ENCODE data around the gene CDK17.

CDK17 gene

GRCh38 chr12:96361074-96361473, 39.2 kb downstream of the CDK17 start:
- no peak overlapping the region for H3K4me3 ChIP-seq (ENCODE audit: low read depth, low read length)
- no peak for DNase-seq (ENCODE audit: low read depth)
- in situ Hi-C loops (cut with HindIII; ENCODE audit: low sequenced_read_pairs), result no loop called here
- TF ChIP-seq CTCF (IDR thresholded peaks at IDR 0.05; ENCODE audit: low read depth, low read length, missing control alignments), result no peak

GRCh38 chr12:96360550-96360949, 39.7 kb downstream of the CDK17 start:
- in situ Hi-C loops (cut with HindIII; ENCODE audit: low sequenced_read_pairs), result no loop called here
- no peak for DNase-seq (ENCODE audit: low read depth)
- no peak for TF ChIP-seq CTCF (IDR thresholded peaks at IDR 0.05; ENCODE audit: low read depth, low read length, missing control alignments)
- no peak overlapping the region for H3K4me3 ChIP-seq (ENCODE audit: low read depth, low read length)

- no peak overlapping the region for H3K4me3 ChIP-seq (ENCODE audit: low read depth, low read length)
- no peak for TF ChIP-seq CTCF (IDR thresholded peaks at IDR 0.05; ENCODE audit: low read depth, low read length, missing control alignments)
- in situ Hi-C loops (cut with HindIII; ENCODE audit: low sequenced_read_pairs), result no loop called here
- DNase-seq (ENCODE audit: low read depth), result no peak
These were observed 40.9 kb downstream of the CDK17 start for GRCh38 chr12:96359328-96359727.

GRCh38 chr12:96356831-96357230, 43.4 kb downstream of the CDK17 start:
- no peak overlapping the region for H3K4me3 ChIP-seq (ENCODE audit: low read depth, low read length)
- DNase-seq (ENCODE audit: low read depth), result no peak
- TF ChIP-seq CTCF (IDR thresholded peaks at IDR 0.05; ENCODE audit: low read depth, low read length, missing control alignments), result no peak
- in situ Hi-C loops (cut with HindIII; ENCODE audit: low sequenced_read_pairs), result no loop called here

DNA sequence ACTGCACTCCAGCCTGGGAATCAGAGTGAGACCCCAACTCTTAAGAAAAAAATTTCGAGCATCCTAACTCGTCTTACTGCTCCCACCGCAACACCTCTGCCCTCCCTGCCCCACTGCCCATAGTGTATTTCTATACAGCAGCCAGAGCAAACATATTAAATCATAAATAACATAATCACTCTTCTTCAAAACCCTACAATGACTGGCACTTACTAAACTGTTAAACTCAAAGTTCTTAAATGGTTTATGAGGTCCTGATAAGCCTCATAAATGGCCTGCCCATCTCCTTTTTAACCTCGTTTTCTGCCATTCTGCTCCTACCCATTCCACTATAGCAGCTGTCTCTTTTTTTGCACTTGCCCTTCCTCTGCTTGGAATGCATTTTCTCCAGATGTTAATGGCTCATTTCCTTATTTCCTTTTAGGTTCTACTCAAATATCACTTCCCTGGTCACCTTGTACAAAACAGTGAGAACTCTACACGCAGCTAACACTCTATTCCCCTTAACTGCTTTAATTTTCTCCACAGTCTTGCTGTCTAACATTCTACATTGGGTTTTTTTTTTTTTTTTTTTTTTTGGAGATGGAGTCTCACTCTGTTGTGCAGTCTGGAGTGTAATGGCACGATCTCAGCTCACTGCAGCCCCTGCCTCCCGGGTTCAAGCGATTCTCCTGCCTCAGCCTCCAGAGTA, 45.2 kb downstream of the CDK17 start:
- TF ChIP-seq CTCF (IDR thresholded peaks at IDR 0.05; ENCODE audit: low read depth, low read length, missing control alignments), result no peak
- H3K4me3 ChIP-seq (ENCODE audit: low read depth, low read length), result no peak overlapping the region
- in situ Hi-C loops (cut with HindIII; ENCODE audit: low sequenced_read_pairs), result no loop called here
- DNase-seq (ENCODE audit: low read depth), result no peak

- in situ Hi-C loops (cut with HindIII; ENCODE audit: low sequenced_read_pairs), result no loop called here
- no peak for TF ChIP-seq CTCF (IDR thresholded peaks at IDR 0.05; ENCODE audit: low read depth, low read length, missing control alignments)
- DNase-seq (ENCODE audit: low read depth), result no peak
- H3K4me3 ChIP-seq (ENCODE audit: low read depth, low read length), result no peak overlapping the region
These were observed 45.9 kb downstream of the CDK17 start for GRCh38 chr12:96354326-96354725.
